K562 (cell line): ENCODE data around the gene CXCR2. TPM values are rescaled to one million over a fixed set of nuclear protein-coding genes. Genes with fewer than 3 reads are reported as not detected.

ENCODE experiments used
- ATAC-seq: fragments of 200-7000 bp; cut with Tn5 transposase; 3 replicates; pipeline ENCODE4 v1.9.1; 2020; ENCODE audit warnings: moderate library complexity
- BruUV-seq: library from RNA; stranded (reverse); fragments of 400-500 nt; replicated peaks from 2 replicates; lab custom pipeline; 2021; lab: Mats Ljungman, UMichigan
- CTCF ChIA-PET: fragments of 300-600 bp; formaldehyde crosslinking; extraction: SDS; loops from one replicate; lab custom pipeline; 2021; ENCODE audit warnings: low intra/inter-chr PET ratio; lab: Yijun Ruan, JAX
- POLR2A ChIA-PET: fragments of 300-600, 350-650 bp; sonication (Branson Sonifier 250); formaldehyde crosslinking; extraction: SDS; loops from one replicate; lab custom pipeline; 2021; ENCODE audit warnings: antibody characterized with exemption, inconsistent platforms; lab: Yijun Ruan, JAX
- DNase-seq, 4 experiments: peaks; one replicate each; pipeline versions ENCODE4 v3.0.0 to v3.0.0-alpha.2; 2011 to 2018; ENCODE audit warnings: low spot score in 3 of 4, mixed read lengths in 3 of 4; ENCODE audit errors: extremely low read depth in 1 of 4
- FAIRE-seq: peaks from 2 replicates; lab custom pipeline; 2011; peaks lifted over from hg19 to GRCh38; lab: Jason Lieb, UNC
- H2AFZ ChIP-seq: 2 replicates; pipeline ENCODE4 v1.6.0; 2011; ENCODE audit warnings: low read depth, low read length, control low read depth, inconsistent platforms
- H3K27ac ChIP-seq: fragments of 200-600 bp; 3 replicates; pipeline ENCODE4 v1.8.0; 2011; ENCODE audit warnings: low read depth, mild to moderate bottlenecking, control low read depth, inconsistent platforms, low read length, moderate library complexity, mixed read lengths; ENCODE audit errors: extremely low read depth
- H3K27me3 ChIP-seq, 2 experiments: fragments of 300-600 bp in 1 of 2; 2 replicates in 1 of 2; 3 replicates in 1 of 2; pipeline versions ENCODE4 v1.6.0 to v1.8.0; 2011; ENCODE audit warnings: inconsistent platforms in 2 of 2, low read length in 2 of 2, mild to moderate bottlenecking in 1 of 2, mixed read lengths in 1 of 2, moderate library complexity in 1 of 2; ENCODE audit not compliant: control insufficient read depth in 2 of 2, insufficient read depth in 2 of 2
- H3K36me3 ChIP-seq: fragments of 300-600 bp; 3 replicates; pipeline ENCODE4 v1.8.0; 2011; ENCODE audit warnings: mild to moderate bottlenecking, low read length, inconsistent platforms; ENCODE audit not compliant: control insufficient read depth, insufficient read depth
- H3K4me1 ChIP-seq, 2 experiments: fragments of 200-600 bp in 1 of 2; replicated peaks in 1 of 2; 2 replicates in 1 of 2; 3 replicates in 1 of 2; pipeline versions ENCODE4 v1.5.1 to v1.8.0; 2011; ENCODE audit warnings: inconsistent platforms in 2 of 2, low read length in 2 of 2, mild to moderate bottlenecking in 1 of 2, mixed read lengths in 1 of 2, moderate library complexity in 1 of 2; ENCODE audit not compliant: control insufficient read depth in 2 of 2, insufficient read depth in 2 of 2
- H3K4me2 ChIP-seq: 2 replicates; pipeline ENCODE4 v1.6.1; 2011; ENCODE audit warnings: low read length, control low read depth, inconsistent platforms, mixed read lengths; ENCODE audit not compliant: insufficient read depth
- H3K4me3 ChIP-seq: fragments of 200-600 bp; sonication (generic), shearing (Covaris generic); 2 replicates; pipeline ENCODE4 v1.5.1; 2016; ENCODE audit warnings: control low read depth, inconsistent platforms
- H3K79me2 ChIP-seq: fragments of 200-600 bp; 3 replicates; pipeline ENCODE4 v1.8.0; 2011; ENCODE audit warnings: low read length, inconsistent platforms; ENCODE audit not compliant: control insufficient read depth, insufficient read depth
- H3K9ac ChIP-seq, 2 experiments: 2 replicates each; pipeline versions ENCODE4 v1.6.0 to v1.6.1; 2011; ENCODE audit warnings: low read depth in 2 of 2, low read length in 2 of 2, control low read depth in 1 of 2, inconsistent platforms in 1 of 2, mild to moderate bottlenecking in 1 of 2, mixed read lengths in 1 of 2; ENCODE audit not compliant: insufficient read depth in 1 of 2
- H3K9me1 ChIP-seq: one replicate; pipeline ENCODE4 v1.6.0; 2011; ENCODE audit warnings: inconsistent platforms, mild to moderate bottlenecking, low read length, moderate library complexity; ENCODE audit not compliant: control insufficient read depth, insufficient read depth
- H3K9me3 ChIP-seq: replicated peaks from 2 replicates; pipeline ENCODE4 v1.5.1; 2011; ENCODE audit warnings: low read depth, low read length, inconsistent platforms; ENCODE audit not compliant: control insufficient read depth, insufficient read depth
- H4K20me1 ChIP-seq: replicated peaks from 2 replicates; pipeline ENCODE4 v1.6.1; 2011; ENCODE audit warnings: low read length, inconsistent platforms, mixed read lengths; ENCODE audit not compliant: control insufficient read depth, insufficient read depth
- CBX1 ChIP-seq: sonication (generic); IDR thresholded peaks from 2 replicates; pipeline ENCODE4 v1.6.1; 2016; ENCODE audit warnings: antibody characterized with exemption, low read depth, mild to moderate bottlenecking
- CEBPG ChIP-seq, 3 experiments: fragments of 200-800 bp in 1 of 3; sonication (Bioruptor generic) in 1 of 3; sonication (generic) in 1 of 3; formaldehyde crosslinking in 1 of 3; IDR thresholded peaks in 2 of 3; conservative IDR thresholded peaks in 1 of 3; 2 replicates each; pipeline versions ENCODE4 v1.6.1 to v1.8.0; 2016 to 2022; ENCODE audit warnings: missing compliant biosample characterization in 2 of 3, missing genetic modification characterization in 2 of 3, mild to moderate bottlenecking in 1 of 3, missing genetic modification reagents in 1 of 3
- CHD2 ChIP-seq: IDR thresholded peaks from 2 replicates; pipeline ENCODE4 v1.6.1; 2011; ENCODE audit warnings: low read depth, low read length
- HDGF ChIP-seq: fragments of 450-650 bp; IDR thresholded peaks from 2 replicates; pipeline ENCODE4 v1.6.1; 2016
- HINFP ChIP-seq: fragments of 450-650 bp; conservative IDR thresholded peaks from 2 replicates; pipeline ENCODE4 v1.6.1; 2016; ENCODE audit warnings: missing genetic modification characterization, low read depth, mild to moderate bottlenecking, control low read depth, missing compliant biosample characterization
- NFE2 ChIP-seq: IDR thresholded peaks from 2 replicates; pipeline ENCODE4 v1.6.1; 2014; ENCODE audit warnings: antibody characterized with exemption, low read depth
- RAD51 ChIP-seq: fragments of 450-650 bp; IDR thresholded peaks from 2 replicates; pipeline ENCODE4 v1.7.1; 2016; ENCODE audit warnings: low read depth, mild to moderate bottlenecking, borderline replicate concordance
- ZNF764 ChIP-seq: fragments of 250-450 bp; sonication (Bioruptor Pico); IDR thresholded peaks from 2 replicates; pipeline ENCODE4 v1.4.0; 2020; ENCODE audit warnings: low read depth, mild to moderate bottlenecking, moderate library complexity
- WGBS: fragments of 100-300 bp; shearing (Covaris generic); methylation state at CpG from one replicate; pipeline ENCODE4 v1.1.6; 2016; ENCODE audit warnings: low coverage, mixed read lengths; ENCODE audit not compliant: insufficient coverage; ENCODE audit errors: missing lambda C conversion rate; 5-methylcytosine and 5-hydroxymethylcytosine counted together
- in situ Hi-C: fragments of 300-500 bp; cut with MboI; formaldehyde crosslinking; loops from 4 replicates; pipeline ENCODE4 v1.15.0; 2018; ENCODE audit warnings: inconsistent platforms, mixed read lengths
- intact Hi-C: fragments of 100-400 bp; cut with micrococcal nuclease; formaldehyde crosslinking; loops from 2 replicates; pipeline ENCODE4 v1.14.2; 2022
- polyA plus RNA-seq, 8 experiments: library from polyadenylated mRNA; depleted of rRNA in 4 of 8; stranded (reverse) in 5 of 8; unstranded in 3 of 8; fragments of >200 nt; fragmentation: Nextera tagmentation in 2 of 8; fragmentation: Illumina TruSeq in 1 of 8; extraction: Ambion mirVana in 2 of 8; extraction: Trizol in 1 of 8; gene quantifications; 2 replicates each; pipeline versions ENCODE4 v1.2.1 to v1.2.3, GENCODE V29; 2011 to 2014; ENCODE audit warnings: inconsistent platforms in 1 of 8, missing spikeins in 1 of 8
- total RNA-seq, 7 experiments: library from RNA; depleted of rRNA in 6 of 7; stranded (reverse); fragments of >200 nt in 6 of 7; fragmentation: Illumina TruSeq in 2 of 7; extraction: Trizol in 2 of 7; gene quantifications; 2 replicates each; pipeline versions ENCODE4 v1.2.1 to v1.2.3, GENCODE V29; 2011 to 2021; ENCODE audit warnings: low replicate concordance in 1 of 7

CXCR2 gene
- total and polyA plus RNA-seq, 9 of the 15 experiments (the other 6 are each of a cell fraction or from before 2014, with no cell fraction given): not detected

GRCh38 chr2:218162814-218163213, 37.0 kb downstream of the CXCR2 start (continued):
- TF ChIP-seq HINFP (tag) (no peak), HDGF (no peak), RAD51 (no peak), NFE2 (no peak), CHD2 (no peak)

- no peaks in the 10 kb centered on the region; a peak in 1 of 5 replicates for H3K4me1 ChIP-seq
- ChIA-PET POLR2A (no interaction called here), CTCF (no interaction called here)
- ATAC-seq (no peak), DNase-seq (no peak), FAIRE-seq (no peak)
- in situ Hi-C loops: loop anchor here (5.0 kb wide), 1 partner anchor 91 kb away; no protein-coding TSS in a partner anchor
- no peak within 1 kb of the TSS for H3K9ac ChIP-seq
- H3K79me2 ChIP-seq: no peaks in the 10 kb centered on the region
- no peak within 1 kb of the TSS for H2AFZ ChIP-seq
- no peaks in the 10 kb centered on the region for H4K20me1 ChIP-seq
- no peak within 1 kb of the TSS for H3K27ac ChIP-seq
- no peaks in the 10 kb centered on the region for H3K36me3 ChIP-seq
- no peaks in the 10 kb centered on the region for H3K9me1 ChIP-seq
- no peak within 1 kb of the TSS for H3K4me2 ChIP-seq
- intact Hi-C loops: loop anchor here (5.0 kb wide), 2 partner anchors 91 to 681 kb away; no protein-coding TSS in a partner anchor
- 23% methylated on average over 3 of the region's 3 CpGs for WGBS
- no peak within 1 kb of the TSS for H3K4me3 ChIP-seq
- BruUV-seq: no TSS peak
- H3K9me3 ChIP-seq: no peaks in the 10 kb centered on the region
- peaks cover 13 to 35% of the 10 kb centered on the region in 2 experiments; a peak in 4 of 5 replicates for H3K27me3 ChIP-seq
- no peak for TF ChIP-seq ZNF764 (CRISPR knock-in tag)
- no peak for TF ChIP-seq CEBPG (CRISPR knock-in tag; IDR thresholded peaks at IDR 0.05)
- TF ChIP-seq CEBPG (tag; conservative IDR thresholded peaks at IDR 0.05 in 1 of 2, IDR thresholded peaks at IDR 0.05 in 1 of 2): no peak
- no peak for TF ChIP-seq CBX1
Measured at GRCh38 chr2:218166791-218167190, 41.0 kb downstream of the CXCR2 start, which contains the start of gene CXCR1. TSS of gene CXCR1 (minus strand) at chr2:218166962. CDS start at chr2:218165211, 1,751 bp downstream.
